ENCODE data around the gene SVEP1. TPM values are rescaled to one million over a fixed set of nuclear protein-coding genes. Genes with fewer than 3 reads are reported as not detected.
"Not testable (repeated sequence)": the region's sequence is repeated elsewhere in the genome, so short reads cannot be mapped to it uniquely, and the experiment has no call there.

Gene SVEP1
- total RNA-seq, 3 donors from 2014 or later, result 0.03 to 0.05 (median 0.05) TPM

GRCh38 chr9:110559869-110560268, 19.7 kb downstream of the SVEP1 start:
- no peak for ATAC-seq
- H3K4me3 Mint-ChIP-seq, result no peak overlapping the region
- no peaks in the 10 kb centered on the region for H3K36me3 Mint-ChIP-seq (ENCODE audit: insufficient read depth)

GRCh38 chr9:110555551-110556331, 23.8 kb downstream of the SVEP1 start:
- no peak overlapping the region for H3K4me3 Mint-ChIP-seq
- ATAC-seq (no peak), DNase-seq (no peak)
- H3K4me1 Mint-ChIP-seq (ENCODE audit: low read depth), result no peaks in the 10 kb centered on the region
- no peaks in the 10 kb centered on the region for H3K27me3 Mint-ChIP-seq (ENCODE audit: low read depth)
- H3K36me3 Mint-ChIP-seq (ENCODE audit: insufficient read depth), result no peaks in the 10 kb centered on the region
- H3K9me3 Mint-ChIP-seq, result no peaks in the 10 kb centered on the region

More at GRCh38 chr9:110559869-110560268, 19.7 kb downstream of the SVEP1 start:
- no peaks in the 10 kb centered on the region for H3K9me3 Mint-ChIP-seq
- no peak for DNase-seq
- H3K27me3 Mint-ChIP-seq (ENCODE audit: low read depth), result no peaks in the 10 kb centered on the region
- H3K4me1 Mint-ChIP-seq (ENCODE audit: low read depth), result no peaks in the 10 kb centered on the region

GRCh38 chr9:110546411-110546871, 33.1 kb downstream of the SVEP1 start:
- H3K27me3 Mint-ChIP-seq (ENCODE audit: low read depth), result no peaks in the 10 kb centered on the region
- H3K4me3 Mint-ChIP-seq, result no peak overlapping the region
- H3K36me3 Mint-ChIP-seq (ENCODE audit: insufficient read depth), result no peaks in the 10 kb centered on the region
- H3K9me3 Mint-ChIP-seq, result no peaks in the 10 kb centered on the region
- no peaks in the 10 kb centered on the region for H3K4me1 Mint-ChIP-seq (ENCODE audit: low read depth)
- no peak for DNase-seq
- ATAC-seq, result no peak

- no peak for ATAC-seq
- Mint-ChIP-seq H3K36me3 (ENCODE audit: insufficient read depth) (no peaks in the 10 kb centered on the region), H3K4me3 (no peak overlapping the region), H3K27me3 (ENCODE audit: low read depth) (no peaks in the 10 kb centered on the region), H3K9me3 (no peaks in the 10 kb centered on the region), H3K4me1 (ENCODE audit: low read depth) (no peaks in the 10 kb centered on the region)
- no peak for DNase-seq
Measured at GRCh38 chr9:110545705-110546104, 33.8 kb downstream of the SVEP1 start.

- Mint-ChIP-seq H3K4me1 (ENCODE audit: low read depth) (no peaks in the 10 kb centered on the region), H3K36me3 (ENCODE audit: insufficient read depth) (no peaks in the 10 kb centered on the region), H3K9me3 (no peaks in the 10 kb centered on the region), H3K27me3 (ENCODE audit: low read depth) (no peaks in the 10 kb centered on the region), H3K4me3 (no peak overlapping the region)
- ATAC-seq (no peak), DNase-seq (no peak)
Measured at GRCh38 chr9:110543631-110544051, 35.9 kb downstream of the SVEP1 start.

DNA sequence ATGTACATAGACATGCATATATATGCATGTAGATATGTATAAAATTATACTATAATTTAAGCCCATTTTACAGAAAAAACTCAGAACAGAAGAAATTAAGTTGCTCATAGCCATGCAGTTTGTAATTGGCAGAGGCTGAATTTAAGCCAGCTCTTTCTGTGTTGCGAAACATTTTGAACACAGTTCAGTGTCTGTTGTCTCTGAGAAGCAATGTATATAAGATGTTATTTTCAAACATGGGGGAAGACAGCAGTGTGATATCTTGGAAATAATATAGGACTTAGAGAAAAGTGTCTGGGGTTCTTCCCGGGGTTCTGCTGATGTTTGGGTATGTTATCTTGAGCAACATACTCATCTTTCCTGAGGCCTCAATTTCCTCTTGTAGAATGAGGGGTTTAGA, 37.6 kb downstream of the SVEP1 start:
- DNase-seq (no peak), ATAC-seq (no peak)
- H3K4me1 Mint-ChIP-seq (ENCODE audit: low read depth), result no peaks in the 10 kb centered on the region
- no peaks in the 10 kb centered on the region for H3K36me3 Mint-ChIP-seq (ENCODE audit: insufficient read depth)
- no peak overlapping the region for H3K4me3 Mint-ChIP-seq
- H3K9me3 Mint-ChIP-seq, result no peaks in the 10 kb centered on the region
- no peaks in the 10 kb centered on the region for H3K27me3 Mint-ChIP-seq (ENCODE audit: low read depth)

DNA sequence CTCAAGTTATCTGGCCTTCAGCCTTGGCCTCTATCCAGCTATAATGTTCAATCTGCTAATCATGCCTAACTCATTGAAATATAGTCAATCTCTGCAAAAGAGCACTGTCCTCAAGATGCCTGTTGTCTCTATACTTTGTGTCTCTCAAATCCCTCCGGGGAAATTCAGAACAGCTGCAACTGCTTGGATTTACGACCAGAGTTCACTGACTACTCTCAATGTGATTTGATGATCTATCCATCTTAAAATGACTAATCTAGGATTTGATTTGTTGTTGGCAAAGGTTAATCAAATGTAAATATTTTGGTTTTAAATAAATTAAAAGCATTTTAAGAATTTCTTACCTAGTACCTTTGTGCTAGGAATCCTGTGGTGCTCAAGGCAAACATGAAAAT, 40.9 kb downstream of the SVEP1 start:
- Mint-ChIP-seq H3K27me3 (ENCODE audit: low read depth) (no peaks in the 10 kb centered on the region), H3K4me1 (ENCODE audit: low read depth) (no peaks in the 10 kb centered on the region), H3K36me3 (ENCODE audit: insufficient read depth) (no peaks in the 10 kb centered on the region), H3K4me3 (no peak overlapping the region), H3K9me3 (peaks cover 4% of the 10 kb centered on the region)
- ATAC-seq (no peak), DNase-seq (no peak)

GRCh38 chr9:110537841-110538646, 41.5 kb downstream of the SVEP1 start:
- DNase-seq, result no peak
- H3K9me3 Mint-ChIP-seq, result peaks cover 4% of the 10 kb centered on the region
- H3K36me3 Mint-ChIP-seq (ENCODE audit: insufficient read depth), result no peaks in the 10 kb centered on the region
- no peaks in the 10 kb centered on the region for H3K4me1 Mint-ChIP-seq (ENCODE audit: low read depth)
- no peak for ATAC-seq
- no peaks in the 10 kb centered on the region for H3K27me3 Mint-ChIP-seq (ENCODE audit: low read depth)
- H3K4me3 Mint-ChIP-seq, result no peak overlapping the region

GRCh38 chr9:110536822-110537221, 42.7 kb downstream of the SVEP1 start:
- no peak overlapping the region for H3K4me3 Mint-ChIP-seq

DNA sequence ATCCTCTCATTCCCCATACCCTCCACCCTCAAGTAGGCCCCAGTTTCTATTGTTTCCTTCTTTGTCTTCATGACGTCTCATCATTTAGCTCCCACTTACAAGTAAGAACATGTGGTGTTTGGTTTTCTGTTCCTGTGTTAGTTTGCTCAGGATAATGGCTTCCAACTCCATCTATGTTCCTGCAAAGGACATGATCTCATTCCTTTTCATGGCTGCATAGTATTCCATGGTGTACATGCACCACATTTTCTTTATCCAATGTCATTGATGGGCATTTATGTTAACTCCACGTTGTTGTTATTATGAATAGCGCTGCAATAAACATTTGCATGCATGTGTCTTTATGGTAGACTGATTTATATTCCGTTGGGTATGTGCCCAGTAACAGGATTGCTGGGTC, 45.4 kb downstream of the SVEP1 start:
- DNase-seq; H3K9me3 Mint-ChIP-seq; H3K27me3 Mint-ChIP-seq (ENCODE audit: low read depth); H3K4me1 Mint-ChIP-seq (ENCODE audit: low read depth); H3K4me3 Mint-ChIP-seq; ATAC-seq; H3K36me3 Mint-ChIP-seq (ENCODE audit: insufficient read depth): not testable (repeated sequence)

More at GRCh38 chr9:110536822-110537221, 42.7 kb downstream of the SVEP1 start:
- ATAC-seq (no peak), DNase-seq (no peak)
- H3K27me3 Mint-ChIP-seq (ENCODE audit: low read depth), result no peaks in the 10 kb centered on the region
- peaks cover 4% of the 10 kb centered on the region for H3K9me3 Mint-ChIP-seq
- no peaks in the 10 kb centered on the region for H3K4me1 Mint-ChIP-seq (ENCODE audit: low read depth)
- H3K36me3 Mint-ChIP-seq (ENCODE audit: insufficient read depth), result no peaks in the 10 kb centered on the region

GRCh38 chr9:110532908-110533665, 46.5 kb downstream of the SVEP1 start:
- H3K4me3 Mint-ChIP-seq, result no peak overlapping the region
- ATAC-seq, result no peak
- no peaks in the 10 kb centered on the region for H3K27me3 Mint-ChIP-seq (ENCODE audit: low read depth)
- H3K4me1 Mint-ChIP-seq (ENCODE audit: low read depth), result no peaks in the 10 kb centered on the region
- DNase-seq, result no peak
- no peaks in the 10 kb centered on the region for H3K36me3 Mint-ChIP-seq (ENCODE audit: insufficient read depth)
- H3K9me3 Mint-ChIP-seq, result peaks cover 10% of the 10 kb centered on the region

- peaks cover 10% of the 10 kb centered on the region for H3K9me3 Mint-ChIP-seq
- ATAC-seq, result no peak
- no peaks in the 10 kb centered on the region for H3K36me3 Mint-ChIP-seq (ENCODE audit: insufficient read depth)
- H3K27me3 Mint-ChIP-seq (ENCODE audit: low read depth), result no peaks in the 10 kb centered on the region
- H3K4me3 Mint-ChIP-seq, result no peak overlapping the region
- H3K4me1 Mint-ChIP-seq (ENCODE audit: low read depth), result no peaks in the 10 kb centered on the region
- DNase-seq, result no peak
Measured at GRCh38 chr9:110531776-110532175, 47.8 kb downstream of the SVEP1 start.

GRCh38 chr9:110531241-110531640, 48.3 kb downstream of the SVEP1 start:
- H3K4me1 Mint-ChIP-seq (ENCODE audit: low read depth); H3K4me3 Mint-ChIP-seq; H3K36me3 Mint-ChIP-seq (ENCODE audit: insufficient read depth); DNase-seq; ATAC-seq; H3K9me3 Mint-ChIP-seq; H3K27me3 Mint-ChIP-seq (ENCODE audit: low read depth): not testable (repeated sequence)

DNA sequence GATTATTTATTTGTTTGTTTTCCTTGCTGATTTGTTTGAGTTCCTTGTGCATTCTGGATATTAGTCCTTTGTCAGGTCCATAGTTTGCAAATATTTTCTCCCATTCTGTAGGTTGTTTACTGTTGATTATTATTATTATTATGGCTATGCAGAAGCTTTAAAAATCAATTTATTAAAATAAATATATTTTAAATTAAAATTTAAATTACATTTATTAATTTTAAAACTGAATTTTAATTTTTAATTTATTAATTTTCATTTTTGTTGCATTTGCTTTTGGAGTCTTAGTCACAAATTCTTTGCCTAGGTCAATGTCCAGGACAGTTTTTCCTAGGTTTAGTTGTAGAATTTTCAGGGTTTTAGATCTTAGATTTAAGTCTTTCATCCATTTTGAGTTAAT, 50.9 kb downstream of the SVEP1 start:
- H3K9me3 Mint-ChIP-seq, result peaks cover 5% of the 10 kb centered on the region
- no peak overlapping the region for H3K4me3 Mint-ChIP-seq
- H3K36me3 Mint-ChIP-seq (ENCODE audit: insufficient read depth), result no peaks in the 10 kb centered on the region
- H3K27me3 Mint-ChIP-seq (ENCODE audit: low read depth), result no peaks in the 10 kb centered on the region
- DNase-seq (no peak), ATAC-seq (no peak)
- H3K4me1 Mint-ChIP-seq (ENCODE audit: low read depth), result no peaks in the 10 kb centered on the region

All from activated T-cell treated with anti-CD3 and anti-CD28 coated beads, Interleukin-2, amount 50 U/mL, for 4 hours (primary cell).